ENCODE measurements around the gene DOHH.
"Not testable (repeated sequence)": the region's sequence is repeated elsewhere in the genome, so short reads cannot be mapped to it uniquely, and the experiment has no call there.

DOHH gene

DNA sequence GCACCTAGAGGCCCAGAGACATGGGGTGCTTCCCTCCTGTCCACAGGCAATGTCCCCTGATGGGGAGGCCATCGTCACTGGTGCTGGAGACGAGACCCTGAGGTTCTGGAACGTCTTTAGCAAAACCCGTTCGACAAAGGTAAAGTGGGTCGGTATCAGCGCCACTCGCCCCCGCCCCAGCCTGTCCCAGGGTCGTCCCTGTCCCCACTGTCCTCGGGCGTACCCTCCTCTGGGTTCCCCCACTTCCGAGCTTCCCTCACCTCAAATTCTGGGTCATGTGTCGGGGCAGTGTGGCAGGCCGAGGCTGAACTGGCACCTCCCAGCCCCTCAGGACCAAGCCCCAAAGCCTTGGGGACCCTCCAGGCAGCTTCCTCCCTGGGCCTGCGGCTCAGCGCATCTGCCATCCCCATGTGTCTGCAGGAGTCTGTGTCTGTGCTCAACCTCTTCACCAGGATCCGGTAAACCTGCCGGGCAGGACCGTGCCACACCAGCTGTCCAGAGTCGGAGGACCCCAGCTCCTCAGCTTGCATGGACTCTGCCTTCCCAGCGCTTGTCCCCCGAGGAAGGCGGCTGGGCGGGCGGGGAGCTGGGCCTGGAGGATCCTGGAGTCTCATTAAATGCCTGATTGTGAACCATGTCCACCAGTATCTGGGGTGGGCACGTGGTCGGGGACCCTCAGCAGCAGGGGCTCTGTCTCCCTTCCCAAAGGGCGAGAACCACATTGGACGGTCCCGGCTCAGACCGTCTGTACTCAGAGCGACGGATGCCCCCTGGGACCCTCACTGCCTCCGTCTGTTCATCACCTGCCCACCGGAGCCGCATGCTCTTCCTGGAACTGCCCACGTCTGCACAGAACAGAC lies 34.1 kb upstream of the DOHH start:
- no peak for DNase-seq

DNA sequence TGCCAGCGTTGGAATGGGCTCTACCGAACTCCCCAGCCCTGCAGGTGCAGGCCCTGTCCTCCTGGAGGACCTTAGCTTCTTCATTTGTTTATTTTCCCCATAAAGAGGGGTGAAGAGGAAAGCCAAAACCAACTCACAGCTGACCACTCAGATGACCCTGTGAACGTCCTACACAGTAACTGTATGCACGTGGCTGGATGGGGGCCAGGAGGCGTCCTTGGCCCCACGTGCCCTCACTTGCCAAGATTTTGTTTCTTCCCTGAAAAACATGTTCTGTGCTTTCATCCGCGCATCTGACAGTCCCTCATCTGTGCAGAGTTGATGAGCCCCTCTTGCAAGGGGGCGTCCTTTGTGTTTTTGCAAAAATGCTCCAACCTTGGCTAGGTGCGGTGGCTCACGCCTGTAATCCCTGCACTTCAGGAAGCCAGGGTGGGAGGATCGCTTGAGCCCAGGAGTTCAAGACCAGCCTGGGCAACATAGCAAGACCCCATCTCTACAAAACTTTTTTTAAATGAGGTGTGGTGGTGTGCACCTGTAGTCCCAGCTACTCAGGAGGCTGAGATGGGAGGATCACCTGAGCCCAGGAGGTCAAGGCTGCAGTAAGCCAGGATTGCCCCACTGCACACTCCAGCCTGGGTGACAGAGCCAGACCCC lies 33.2 kb upstream of the DOHH start:
- no peak for DNase-seq

DNA sequence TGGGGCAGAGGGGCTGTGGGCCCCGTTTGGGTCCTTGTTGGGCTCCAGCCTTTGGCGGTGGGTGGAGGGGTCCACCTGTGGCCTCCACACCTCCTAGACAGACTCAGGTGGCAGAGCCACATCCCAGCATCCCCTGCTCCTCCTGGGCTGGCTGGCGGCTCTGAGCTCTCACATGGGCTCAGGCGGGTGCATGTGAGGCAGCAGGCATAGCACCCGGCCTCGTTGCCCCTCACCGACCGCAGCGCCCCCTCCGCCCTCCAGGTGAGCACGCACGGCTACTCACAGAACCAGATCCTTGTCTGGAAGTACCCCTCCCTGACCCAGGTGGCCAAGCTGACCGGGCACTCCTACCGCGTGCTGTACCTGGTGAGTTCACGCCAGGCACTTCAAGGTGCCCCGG lies 32.6 kb upstream of the DOHH start:
- no peak for DNase-seq

DNA sequence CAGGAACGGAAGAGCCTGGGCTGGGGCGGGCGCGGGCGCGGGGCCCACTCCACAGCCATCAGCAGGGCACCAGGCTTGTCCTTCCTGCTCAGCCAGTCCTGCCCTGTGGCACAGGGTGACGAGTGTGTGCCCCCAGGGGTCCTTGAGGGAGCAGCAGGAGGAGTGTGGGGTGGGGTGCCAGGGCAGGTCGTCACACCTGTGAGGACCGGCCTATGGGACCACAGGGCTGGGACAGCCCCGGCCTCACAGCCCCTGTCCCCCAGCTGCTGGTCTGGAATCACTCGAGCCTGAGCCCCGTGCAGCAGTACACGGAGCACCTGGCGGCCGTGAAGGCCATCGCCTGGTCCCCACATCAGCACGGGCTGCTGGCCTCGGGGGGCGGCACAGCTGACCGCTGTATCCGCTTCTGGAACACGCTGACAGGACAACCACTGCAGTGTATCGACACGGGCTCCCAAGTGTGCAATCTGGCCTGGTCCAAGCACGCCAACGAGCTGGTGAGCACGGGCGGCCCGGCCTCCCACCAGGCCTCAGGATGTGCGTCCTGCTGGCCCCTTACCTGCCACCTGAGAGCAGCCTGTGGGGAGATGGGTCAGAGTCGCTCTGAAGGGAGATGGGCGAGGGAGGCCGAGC lies 31.8 kb upstream of the DOHH start:
- DNase-seq, result no peak

- DNase-seq, result no peak
Measured at GRCh38 chr19:3531716-3532115, 31.2 kb upstream of the DOHH start.

DNA sequence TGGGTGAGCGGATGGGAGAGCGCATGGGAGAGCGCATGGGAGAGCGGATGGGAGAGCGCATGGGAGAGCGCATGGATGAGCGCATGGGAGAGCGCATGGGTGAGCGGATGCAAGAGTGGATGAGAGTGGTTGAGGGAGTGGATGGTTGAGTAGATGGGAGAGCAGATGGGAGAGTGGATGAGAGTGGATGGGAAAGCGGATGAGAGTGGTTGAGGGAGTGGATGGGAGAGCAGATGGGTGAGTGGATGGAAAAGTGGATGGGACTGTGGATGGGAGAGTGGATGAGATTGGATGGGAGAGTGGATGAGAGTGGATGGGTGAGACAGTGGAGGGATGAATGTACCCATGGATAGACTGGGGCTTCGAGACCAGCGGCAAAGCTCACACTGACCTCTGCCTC lies 29.9 kb upstream of the DOHH start:
- DNase-seq, result no peak

DNA sequence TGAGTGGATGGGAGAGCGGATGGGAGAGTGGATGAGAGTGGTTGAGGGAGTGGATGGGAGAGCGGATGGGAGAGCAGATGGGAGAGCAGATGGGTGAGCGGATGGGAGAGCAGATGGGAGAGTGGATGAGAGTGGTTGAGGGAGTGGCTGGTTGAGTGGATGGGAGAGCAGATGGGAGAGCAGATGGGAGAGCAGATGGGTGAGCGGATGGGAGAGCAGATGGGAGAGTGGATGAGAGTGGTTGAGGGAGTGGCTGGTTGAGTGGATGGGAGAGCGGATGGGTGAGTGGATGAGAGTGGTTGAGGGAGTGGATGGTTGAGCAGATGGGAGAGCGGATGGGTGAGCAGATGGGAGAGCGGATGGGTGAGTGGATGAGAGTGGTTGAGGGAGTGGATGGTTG lies 28.8 kb upstream of the DOHH start:
- DNase-seq, result not testable (repeated sequence)

DNA sequence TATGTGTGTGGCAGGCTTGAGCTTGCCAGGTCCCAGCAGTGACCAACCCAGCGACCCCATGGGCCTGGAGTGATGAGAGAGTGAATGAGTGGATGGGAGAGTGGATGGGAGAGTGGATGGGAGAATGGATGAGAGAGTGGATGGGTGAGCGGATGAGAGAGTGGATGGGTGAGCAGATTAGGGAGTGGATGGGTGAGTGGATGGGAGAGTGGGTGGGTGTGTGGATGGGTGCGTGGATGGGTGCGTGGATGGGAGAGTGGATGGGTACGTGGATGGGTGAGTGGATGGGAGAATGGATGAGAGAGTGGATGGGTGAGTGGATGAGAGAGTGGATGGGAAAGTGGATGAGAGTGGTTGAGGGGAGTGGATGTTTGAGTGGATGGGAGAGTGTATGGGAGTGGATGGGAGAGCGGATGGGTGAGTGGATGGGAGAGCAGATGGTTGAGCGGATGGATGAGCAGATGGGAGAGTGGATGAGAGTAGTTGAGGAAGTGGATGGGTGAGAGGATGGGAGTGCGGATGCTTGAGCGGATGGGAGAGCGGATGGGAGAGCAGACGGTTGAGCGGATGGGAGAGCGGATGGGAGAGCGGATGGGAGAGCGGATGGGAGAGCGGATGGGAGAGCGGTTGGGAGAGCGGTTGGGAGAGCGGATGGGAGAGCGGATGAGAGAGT lies 28.2 kb upstream of the DOHH start:
- DNase-seq, result no peak

- no peak for DNase-seq
Measured at GRCh38 chr19:3528080-3528479, 27.6 kb upstream of the DOHH start.

DNA sequence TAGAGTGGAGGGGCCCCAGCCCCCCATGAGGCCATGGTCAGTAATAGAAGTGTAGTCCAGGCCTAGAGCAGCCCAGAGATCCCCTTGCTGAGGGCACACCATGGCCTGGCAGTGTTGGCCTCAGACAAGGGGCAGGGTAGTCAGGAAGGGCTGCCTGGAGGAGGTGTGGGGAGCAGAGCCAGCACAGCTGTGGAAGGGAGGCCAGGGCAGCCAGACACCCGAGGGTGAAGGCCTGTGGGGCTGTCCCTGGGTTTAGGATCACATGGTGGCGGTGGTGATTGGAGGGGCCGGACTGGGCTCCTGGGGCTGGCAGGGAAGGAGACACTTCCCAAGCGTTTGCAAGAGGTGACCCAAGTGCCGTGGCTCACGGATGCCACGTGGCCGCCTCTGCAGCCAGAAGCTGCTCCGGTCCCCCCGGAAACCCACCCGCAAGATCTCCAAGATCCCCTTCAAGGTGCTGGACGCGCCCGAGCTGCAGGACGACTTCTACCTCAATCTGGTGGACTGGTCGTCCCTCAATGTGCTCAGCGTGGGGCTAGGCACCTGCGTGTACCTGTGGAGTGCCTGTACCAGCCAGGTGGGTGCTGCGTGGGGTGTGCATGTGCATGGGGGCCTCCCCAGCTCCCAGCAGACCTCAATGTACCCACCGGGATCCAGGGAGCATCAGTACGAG lies 26.9 kb upstream of the DOHH start:
- no peak for DNase-seq

DNA sequence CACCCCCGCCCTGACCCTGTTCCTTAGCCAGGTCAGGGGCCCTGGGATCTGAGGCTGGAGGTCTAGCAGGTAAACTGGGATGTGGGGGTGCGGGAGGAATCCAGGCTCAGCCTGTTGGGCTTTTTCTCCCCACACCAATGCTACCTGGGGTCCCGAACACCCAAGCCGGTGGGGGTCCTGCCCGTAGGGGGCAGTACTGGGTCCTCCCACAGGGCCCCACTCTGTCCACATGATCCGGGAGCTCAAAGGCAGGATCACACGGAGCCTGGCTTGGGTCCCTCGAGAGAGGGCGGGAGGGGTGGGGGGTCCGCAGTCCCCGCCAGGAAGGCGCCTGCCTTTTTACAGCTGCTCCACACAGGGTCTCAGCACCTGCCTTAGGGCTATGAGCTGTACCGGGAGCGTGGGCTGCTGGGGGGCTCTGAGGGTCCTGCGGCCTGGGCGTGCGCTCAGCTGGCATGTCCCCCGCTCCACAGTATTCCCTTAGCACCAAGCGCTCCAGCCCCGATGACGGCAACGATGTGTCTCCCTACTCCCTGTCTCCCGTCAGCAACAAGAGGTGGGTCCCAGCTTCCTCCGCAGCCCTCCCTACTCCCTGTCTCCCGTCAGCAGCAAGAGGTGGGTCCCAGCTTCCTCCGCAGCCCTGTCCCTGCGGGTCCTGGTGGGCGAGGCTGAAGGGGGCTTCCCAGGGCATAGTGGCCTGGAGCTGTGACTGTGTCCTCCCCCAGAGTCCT lies 26.2 kb upstream of the DOHH start:
- no peak for DNase-seq

DNA sequence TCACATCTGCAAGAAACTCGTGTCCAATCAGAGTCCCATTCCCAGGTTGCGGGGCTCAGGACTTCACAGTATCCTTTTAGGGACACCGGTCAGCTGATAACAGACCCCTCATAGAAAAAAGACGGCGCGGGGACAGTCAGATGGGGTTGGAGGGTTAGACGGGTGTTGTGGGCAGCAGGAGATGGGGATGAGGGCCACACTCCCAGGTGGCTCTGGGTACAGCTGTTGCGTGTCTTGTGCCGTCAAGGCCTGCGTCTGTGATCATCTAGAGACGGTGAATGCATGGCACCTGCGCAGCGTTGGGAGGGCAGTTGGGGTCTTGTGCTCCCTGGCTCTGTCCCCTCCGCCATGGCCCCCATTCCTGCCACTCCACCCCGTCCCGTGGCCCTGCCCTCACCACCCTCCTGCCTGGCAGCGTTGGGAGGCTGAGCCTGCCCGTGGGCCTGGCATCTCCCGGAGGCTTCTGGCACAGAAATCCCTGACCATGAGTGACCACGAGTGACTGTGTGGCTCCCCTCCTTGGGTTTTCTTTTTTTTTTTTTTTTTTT lies 24.5 kb upstream of the DOHH start:
- DNase-seq, result no peak

GRCh38 chr19:3524078-3524842 lies 23.8 kb upstream of the DOHH start:
- no peak for DNase-seq

- no peak for DNase-seq
Measured at GRCh38 chr19:3523361-3524077, 23.0 kb upstream of the DOHH start.

GRCh38 chr19:3522421-3523360 lies 22.2 kb upstream of the DOHH start:
- no peak for DNase-seq

- DNase-seq, result no peak
Measured at GRCh38 chr19:3521104-3521445, 20.6 kb upstream of the DOHH start.

DNA sequence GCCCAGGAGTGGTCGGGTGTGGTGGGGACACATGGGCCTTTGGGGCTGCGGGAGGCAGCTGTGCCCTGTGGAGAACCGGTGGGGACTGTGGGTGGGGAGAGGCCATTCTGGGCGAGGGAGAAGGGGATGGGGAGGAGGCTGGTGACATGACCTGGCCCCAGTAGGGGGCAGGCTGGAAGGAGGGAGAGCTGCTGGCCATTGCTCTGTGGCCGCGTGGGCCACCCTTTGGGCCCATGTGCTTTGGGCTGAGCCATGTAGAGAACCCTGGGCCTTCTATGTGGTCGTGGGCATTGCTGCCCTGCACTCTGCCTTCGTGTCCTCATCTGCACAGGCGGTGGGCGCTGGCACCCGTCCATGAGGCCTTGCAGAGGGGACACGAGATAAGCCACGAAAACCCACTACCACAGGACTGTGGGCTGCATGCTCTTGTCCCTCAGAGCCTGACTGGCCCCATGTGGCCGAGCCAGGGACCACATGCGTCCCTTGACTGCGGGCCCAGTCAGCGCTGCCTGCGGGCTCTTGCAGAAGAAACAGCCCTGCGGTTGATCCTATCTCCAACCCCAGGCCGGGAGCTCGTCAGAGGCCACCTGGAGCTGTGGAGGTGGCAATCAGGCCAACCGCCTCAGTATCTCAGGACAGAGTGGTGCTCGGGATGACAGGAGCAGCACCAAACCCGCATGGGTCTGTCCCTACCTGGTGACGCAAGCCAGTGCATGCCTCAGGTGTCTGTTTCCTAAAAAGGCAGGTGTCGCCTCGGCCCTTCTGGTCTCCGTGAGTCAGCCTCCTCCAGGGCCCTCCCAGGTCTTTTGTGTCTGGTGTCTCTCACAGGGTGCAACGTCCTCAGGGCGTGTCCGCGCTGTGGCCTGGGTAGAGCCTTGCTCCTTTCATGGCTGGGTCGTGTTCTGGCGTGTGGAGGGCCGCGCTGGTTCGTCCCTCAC lies 20.0 kb upstream of the DOHH start:
- no peak for DNase-seq

- DNase-seq, result no peak
Measured at GRCh38 chr19:3519126-3519525, 18.7 kb upstream of the DOHH start.

Data from NCI-H510A (cell line).